ENCODE data around the gene PECR. TPM values are rescaled to one million over a fixed set of nuclear protein-coding genes. Genes with fewer than 3 reads are reported as not detected.

Gene PECR
- 9.1 TPM for polyA plus RNA-seq (2013, experiment 1 of 2)
- polyA plus RNA-seq (2013, experiment 2 of 2): 9.5 TPM

- Histone ChIP-seq H2AK5ac (ENCODE audit: low read depth, low read length) (peak within 1 kb of the TSS; percentile 94), H3K9ac (ENCODE audit: low read depth, low read length, poor library complexity) (peak within 1 kb of the TSS; percentile 99), H3K18ac (ENCODE audit: low read length) (peak within 1 kb of the TSS; percentile 100)
These were observed at the start of gene PECR, which contains the start of gene TMEM169 for GRCh38 chr2:216081487-216082116. Gene PECR, minus strand, starts transcription at chr2:216081809. Its CDS starts 68 bp downstream, at chr2:216081741. Gene TMEM169, plus strand, starts transcription at chr2:216081919. Its CDS starts 14,045 bp downstream, at chr2:216095964.

GRCh38 chr2:216130346-216130971 is 48.9 kb upstream of the PECR start:
- Histone ChIP-seq H3K27ac (replicated peaks; ENCODE audit: low read length) (no peak overlapping the region), H3K18ac (ENCODE audit: low read length) (no peak overlapping the region)

More at GRCh38 chr2:216081487-216082116, at the start of gene PECR, which contains the start of gene TMEM169:
- Histone ChIP-seq H4K91ac (ENCODE audit: low read depth, low read length, poor library complexity) (no peak within 1 kb of the TSS), H3K4me3 (ENCODE audit: low read length in 2 of 2) (peak within 1 kb of the TSS; percentile 77 to 93), H3K36me3 (replicated peaks in 1 of 2; ENCODE audit: control insufficient read depth in 2 of 2, insufficient read depth in 2 of 2, low read length in 2 of 2) (peaks cover 0 to 4% of the 10 kb centered on the region in 2 donors), H2BK5ac (ENCODE audit: low read length) (peak within 1 kb of the TSS; percentile 99), H3K27ac (replicated peaks; ENCODE audit: low read length) (peak within 1 kb of the TSS; percentile 95), H3K4me2 (ENCODE audit: insufficient read depth, low read length, poor library complexity, severe bottlenecking) (peak within 1 kb of the TSS; percentile 94), H3K4me1 (ENCODE audit: control insufficient read depth in 2 of 2, insufficient read depth in 1 of 2, low read depth in 1 of 2, low read length in 2 of 2) (peaks cover 6 to 16% of the 10 kb centered on the region in 2 donors), H2BK120ac (ENCODE audit: low read depth, low read length) (peak within 1 kb of the TSS; percentile 91), H3K79me1 (ENCODE audit: low read depth, low read length) (peaks cover 1% of the 10 kb centered on the region), H2AFZ (ENCODE audit: low read length) (peak within 1 kb of the TSS; percentile 92), H3K4ac (ENCODE audit: low read length) (no peak within 1 kb of the TSS), H3K14ac (ENCODE audit: low read length) (peak within 1 kb of the TSS; percentile 99), H4K8ac (ENCODE audit: low read depth, low read length) (peak within 1 kb of the TSS; percentile 82), H2BK12ac (ENCODE audit: low read length) (peak within 1 kb of the TSS; percentile 100), H3K23ac (ENCODE audit: low read depth, low read length, poor library complexity) (peak within 1 kb of the TSS; percentile 99), H2BK15ac (ENCODE audit: low read length) (peak within 1 kb of the TSS; percentile 99), H3K9me3 (replicated peaks in 1 of 2; ENCODE audit: control insufficient read depth in 2 of 2, insufficient read depth in 1 of 2, low read depth in 1 of 2, low read length in 2 of 2) (no peaks in the 10 kb centered on the region), H3K27me3 (ENCODE audit: control insufficient read depth in 3 of 3, insufficient read depth in 3 of 3, low read depth in 1 of 3, low read length in 3 of 3) (no peaks in the 10 kb centered on the region)
- peak; percentile 69 for DNase-seq (ENCODE audit: low spot score)
- no CpG with 5 or more reads among the region's 44 CpGs for WGBS, 2 donors (ENCODE audit: extremely low coverage in 2 of 2, insufficient read length in 2 of 2, insufficient replicate concordance in 1 of 2)

GRCh38 chr2:216126943-216127342 is 45.3 kb upstream of the PECR start:
- Histone ChIP-seq H2BK5ac (ENCODE audit: low read length) (no peak overlapping the region), H4K8ac (ENCODE audit: low read depth, low read length) (no peak overlapping the region), H3K23ac (ENCODE audit: low read depth, low read length, poor library complexity) (no peak overlapping the region), H3K27ac (replicated peaks; ENCODE audit: low read length) (no peak overlapping the region), H3K4me2 (ENCODE audit: insufficient read depth, low read length, poor library complexity, severe bottlenecking) (no peak overlapping the region), H3K79me1 (ENCODE audit: low read depth, low read length) (no peaks in the 10 kb centered on the region), H3K4ac (ENCODE audit: low read length) (no peak overlapping the region), H3K9me3 (replicated peaks in 1 of 2; ENCODE audit: control insufficient read depth in 2 of 2, insufficient read depth in 1 of 2, low read depth in 1 of 2, low read length in 2 of 2) (no peaks in the 10 kb centered on the region), H2BK12ac (ENCODE audit: low read length) (no peak overlapping the region), H2BK15ac (ENCODE audit: low read length) (no peak overlapping the region), H2AFZ (ENCODE audit: low read length) (no peak overlapping the region), H3K36me3 (replicated peaks in 1 of 2; ENCODE audit: control insufficient read depth in 2 of 2, insufficient read depth in 2 of 2, low read length in 2 of 2) (peaks cover 28 to 100% of the 10 kb centered on the region in 2 donors), H4K91ac (ENCODE audit: low read depth, low read length, poor library complexity) (no peak overlapping the region), H3K9ac (ENCODE audit: low read depth, low read length, poor library complexity) (no peak overlapping the region), H2BK120ac (ENCODE audit: low read depth, low read length) (no peak overlapping the region), H2AK5ac (ENCODE audit: low read depth, low read length) (no peak overlapping the region), H3K14ac (ENCODE audit: low read length) (no peak overlapping the region), H3K4me1 (ENCODE audit: control insufficient read depth in 2 of 2, insufficient read depth in 1 of 2, low read depth in 1 of 2, low read length in 2 of 2) (no peaks in the 10 kb centered on the region), H3K18ac (ENCODE audit: low read length) (no peak overlapping the region), H3K27me3 (ENCODE audit: control insufficient read depth in 3 of 3, insufficient read depth in 3 of 3, low read depth in 1 of 3, low read length in 3 of 3) (no peaks in the 10 kb centered on the region), H3K4me3 (ENCODE audit: low read length in 2 of 2) (no peak overlapping the region)
- WGBS, 2 donors (ENCODE audit: extremely low coverage in 2 of 2, insufficient read length in 2 of 2, insufficient replicate concordance in 1 of 2): no CpG with 5 or more reads among the region's 5 CpGs
- no peak for DNase-seq (ENCODE audit: low spot score)

More at GRCh38 chr2:216130346-216130971, 48.9 kb upstream of the PECR start:
- Histone ChIP-seq H3K4me1 (ENCODE audit: control insufficient read depth in 2 of 2, insufficient read depth in 1 of 2, low read depth in 1 of 2, low read length in 2 of 2) (no peaks in the 10 kb centered on the region), H3K4ac (ENCODE audit: low read length) (no peak overlapping the region), H3K9me3 (replicated peaks in 1 of 2; ENCODE audit: control insufficient read depth in 2 of 2, insufficient read depth in 1 of 2, low read depth in 1 of 2, low read length in 2 of 2) (no peaks in the 10 kb centered on the region), H3K4me2 (ENCODE audit: insufficient read depth, low read length, poor library complexity, severe bottlenecking) (no peak overlapping the region), H4K91ac (ENCODE audit: low read depth, low read length, poor library complexity) (no peak overlapping the region), H2BK12ac (ENCODE audit: low read length) (no peak overlapping the region), H2AK5ac (ENCODE audit: low read depth, low read length) (no peak overlapping the region), H3K79me1 (ENCODE audit: low read depth, low read length) (no peaks in the 10 kb centered on the region), H2AFZ (ENCODE audit: low read length) (no peak overlapping the region), H2BK15ac (ENCODE audit: low read length) (no peak overlapping the region), H2BK120ac (ENCODE audit: low read depth, low read length) (no peak overlapping the region), H4K8ac (ENCODE audit: low read depth, low read length) (no peak overlapping the region), H3K36me3 (replicated peaks in 1 of 2; ENCODE audit: control insufficient read depth in 2 of 2, insufficient read depth in 2 of 2, low read length in 2 of 2) (peaks cover 31 to 100% of the 10 kb centered on the region in 2 donors), H3K23ac (ENCODE audit: low read depth, low read length, poor library complexity) (no peak overlapping the region), H3K9ac (ENCODE audit: low read depth, low read length, poor library complexity) (no peak overlapping the region), H3K27me3 (ENCODE audit: control insufficient read depth in 3 of 3, insufficient read depth in 3 of 3, low read depth in 1 of 3, low read length in 3 of 3) (no peaks in the 10 kb centered on the region), H2BK5ac (ENCODE audit: low read length) (no peak overlapping the region), H3K14ac (ENCODE audit: low read length) (no peak overlapping the region), H3K4me3 (ENCODE audit: low read length in 2 of 2) (no peak overlapping the region)
- no CpG with 5 or more reads among the region's 6 CpGs for WGBS, 2 donors (ENCODE audit: extremely low coverage in 2 of 2, insufficient read length in 2 of 2, insufficient replicate concordance in 1 of 2)
- no peak for DNase-seq (ENCODE audit: low spot score)

GRCh38 chr2:216121255-216121654 is 39.6 kb upstream of the PECR start:
- no peak overlapping the region for H3K23ac ChIP-seq (ENCODE audit: low read depth, low read length, poor library complexity)

More at GRCh38 chr2:216121255-216121654, 39.6 kb upstream of the PECR start:
- no peak overlapping the region for H3K9ac ChIP-seq (ENCODE audit: low read depth, low read length, poor library complexity)
- H3K4me3 ChIP-seq (ENCODE audit: low read length in 2 of 2): no peak overlapping the region
- H4K8ac ChIP-seq (ENCODE audit: low read depth, low read length): no peak overlapping the region
- H3K18ac ChIP-seq (ENCODE audit: low read length): no peak overlapping the region
- H3K4me2 ChIP-seq (ENCODE audit: insufficient read depth, low read length, poor library complexity, severe bottlenecking): no peak overlapping the region
- H2BK12ac ChIP-seq (ENCODE audit: low read length): no peak overlapping the region
- no peak overlapping the region for H2BK15ac ChIP-seq (ENCODE audit: low read length)
- no peak for DNase-seq (ENCODE audit: low spot score)
- H4K91ac ChIP-seq (ENCODE audit: low read depth, low read length, poor library complexity): no peak overlapping the region
- no peak overlapping the region for H2BK120ac ChIP-seq (ENCODE audit: low read depth, low read length)
- H3K27me3 ChIP-seq (ENCODE audit: control insufficient read depth in 3 of 3, insufficient read depth in 3 of 3, low read depth in 1 of 3, low read length in 3 of 3): no peaks in the 10 kb centered on the region
- H2AK5ac ChIP-seq (ENCODE audit: low read depth, low read length): no peak overlapping the region
- WGBS, 2 donors (ENCODE audit: extremely low coverage in 2 of 2, insufficient read length in 2 of 2, insufficient replicate concordance in 1 of 2): no CpG with 5 or more reads among the region's 3 CpGs
- H3K9me3 ChIP-seq (replicated peaks in 1 of 2; ENCODE audit: control insufficient read depth in 2 of 2, insufficient read depth in 1 of 2, low read depth in 1 of 2, low read length in 2 of 2): no peaks in the 10 kb centered on the region
- no peak overlapping the region for H3K27ac ChIP-seq (replicated peaks; ENCODE audit: low read length)
- H2BK5ac ChIP-seq (ENCODE audit: low read length): no peak overlapping the region
- no peak overlapping the region for H3K4ac ChIP-seq (ENCODE audit: low read length)
- peaks cover 30 to 100% of the 10 kb centered on the region in 2 donors for H3K36me3 ChIP-seq (replicated peaks in 1 of 2; ENCODE audit: control insufficient read depth in 2 of 2, insufficient read depth in 2 of 2, low read length in 2 of 2)
- no peak overlapping the region for H2AFZ ChIP-seq (ENCODE audit: low read length)
- H3K4me1 ChIP-seq (ENCODE audit: control insufficient read depth in 2 of 2, insufficient read depth in 1 of 2, low read depth in 1 of 2, low read length in 2 of 2): peaks cover 0 to 12% of the 10 kb centered on the region in 2 donors
- no peak overlapping the region for H3K14ac ChIP-seq (ENCODE audit: low read length)
- no peaks in the 10 kb centered on the region for H3K79me1 ChIP-seq (ENCODE audit: low read depth, low read length)

All from neuronal stem cell (in vitro differentiated cells).